Gastrocnemius medialis (tissue), 4 donors: Measurements from ENCODE around the gene SIAH2. TPM values are rescaled to one million over a fixed set of nuclear protein-coding genes. Genes with fewer than 3 reads are reported as not detected.

Experiments used
- ATAC-seq, 2 donors: fragments of 150-250 bp; one replicate each; pipeline ENCODE4 v1.9.1; 2016
- DNase-seq, 2 donors: peaks; one replicate each; pipeline ENCODE4 v3.0.0-alpha.2; 2019
- H3K27ac ChIP-seq, 4 donors: fragments of 200-600 bp; sonication (generic); 1 replicate in 1 of 4; 2 replicates in 3 of 4; pipeline ENCODE4 v1.5.1; 2016 to 2018; ENCODE audit warnings: mild to moderate bottlenecking in 2 of 4, moderate library complexity in 1 of 4
- H3K27me3 ChIP-seq, 3 donors: fragments of 200-600 bp; sonication (generic) in 2 of 3; 1 replicate in 1 of 3; 2 replicates in 2 of 3; pipeline versions ENCODE4 v1.5.1 to v1.6.0; 2016 to 2019; ENCODE audit warnings: mild to moderate bottlenecking in 1 of 3, moderate library complexity in 1 of 3
- H3K36me3 ChIP-seq, 2 donors: fragments of 200-600 bp; sonication (generic) in 1 of 2; one replicate each; pipeline ENCODE4 v1.5.1; 2017 to 2018
- H3K4me1 ChIP-seq, 2 donors: fragments of 200-600 bp; sonication (generic) in 1 of 2; one replicate each; pipeline ENCODE4 v1.5.1; 2016 to 2017; ENCODE audit warnings: mild to moderate bottlenecking in 2 of 2
- H3K4me3 ChIP-seq, 4 donors: fragments of 200-600 bp; sonication (generic) in 3 of 4; 1 replicate in 1 of 4; 2 replicates in 3 of 4; pipeline ENCODE4 v1.5.1; 2016 to 2019; ENCODE audit warnings: mild to moderate bottlenecking in 2 of 4
- H3K9me3 ChIP-seq, 3 donors: fragments of 200-600 bp; sonication (generic) in 2 of 3; 1 replicate in 1 of 3; 2 replicates in 2 of 3; pipeline ENCODE4 v1.5.1; 2016 to 2019
- POLR2A ChIP-seq, 2 donors: fragments of 450-650 bp; IDR thresholded peaks; one replicate each; pipeline ENCODE4 v1.6.1; 2017; ENCODE audit warnings: antibody characterized with exemption in 2 of 2, mild to moderate bottlenecking in 2 of 2, moderate library complexity in 2 of 2
- in situ Hi-C, 4 donors: fragments of 200-750 bp; cut with MboI; loops; one replicate each; pipeline versions ENCODE4 v1.15.0 to v1.8.0; 2017; ENCODE audit warnings: low sequenced_read_pairs in 4 of 4
- intact Hi-C: fragments of 100-400 bp; cut with DNase I; formaldehyde crosslinking; loops from one replicate; pipeline ENCODE4 v1.15.1; 2023; ENCODE audit warnings: low total_unique reads
- total RNA-seq, 4 donors: library from RNA; depleted of rRNA; stranded (reverse); fragments of >200 nt; gene quantifications; one replicate each; pipeline versions ENCODE4 v1.1.0 to v1.2.3, GENCODE V29; 2016
- TF ChIP-seq, protein P1 (sequence below), 5 experiments: fragments of 450-650 bp in 3 of 5; fragments of 200-600 bp in 2 of 5; sonication (generic) in 2 of 5; IDR thresholded peaks in 4 of 5; conservative IDR thresholded peaks in 1 of 5; 1 replicate in 4 of 5; 2 replicates in 1 of 5; pipeline ENCODE4 v1.5.1; 2016 to 2019; ENCODE audit warnings: antibody characterized with exemption in 5 of 5, mild to moderate bottlenecking in 3 of 5, moderate library complexity in 3 of 5

Gene SIAH2
- total RNA-seq, 4 donors from 2014 or later: 10.9 to 25.6 (median 20.0) TPM

DNA sequence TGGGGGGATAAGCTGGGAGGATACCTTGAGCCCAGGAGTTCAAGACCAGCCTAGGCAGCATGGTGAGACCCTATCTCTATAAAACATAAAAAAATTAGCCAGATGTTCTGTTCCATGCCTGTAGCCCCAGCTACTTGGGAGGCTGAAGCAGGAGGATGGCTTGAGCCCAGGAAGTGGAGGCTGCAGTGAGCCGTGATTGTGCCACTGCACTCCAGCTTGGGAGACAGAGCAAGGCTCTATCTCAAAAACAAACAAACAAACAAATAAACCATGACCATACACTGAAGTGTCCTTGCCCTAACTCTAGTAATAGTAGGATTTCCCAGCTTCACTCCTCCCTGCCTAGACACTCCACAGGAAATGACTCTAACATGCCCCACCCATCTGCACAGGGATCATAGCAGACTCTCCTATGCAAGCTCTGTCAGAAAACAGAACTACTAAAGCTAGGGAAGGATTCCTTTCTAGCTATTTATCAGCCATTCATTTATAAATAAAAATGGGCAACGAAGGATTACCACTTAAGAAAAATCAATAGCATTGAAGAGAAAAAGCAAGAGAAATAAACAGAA is 63.8 kb downstream of the SIAH2 start:
- Histone ChIP-seq H3K9me3 (no peaks in the 10 kb centered on the region), H3K4me3 (no peak overlapping the region), H3K4me1 (peaks cover 0 to 8% of the 10 kb centered on the region in 2 donors), H3K36me3 (no peaks in the 10 kb centered on the region), H3K27ac (no peak overlapping the region), H3K27me3 (no peaks in the 10 kb centered on the region)
- TF ChIP-seq, protein P1, sequence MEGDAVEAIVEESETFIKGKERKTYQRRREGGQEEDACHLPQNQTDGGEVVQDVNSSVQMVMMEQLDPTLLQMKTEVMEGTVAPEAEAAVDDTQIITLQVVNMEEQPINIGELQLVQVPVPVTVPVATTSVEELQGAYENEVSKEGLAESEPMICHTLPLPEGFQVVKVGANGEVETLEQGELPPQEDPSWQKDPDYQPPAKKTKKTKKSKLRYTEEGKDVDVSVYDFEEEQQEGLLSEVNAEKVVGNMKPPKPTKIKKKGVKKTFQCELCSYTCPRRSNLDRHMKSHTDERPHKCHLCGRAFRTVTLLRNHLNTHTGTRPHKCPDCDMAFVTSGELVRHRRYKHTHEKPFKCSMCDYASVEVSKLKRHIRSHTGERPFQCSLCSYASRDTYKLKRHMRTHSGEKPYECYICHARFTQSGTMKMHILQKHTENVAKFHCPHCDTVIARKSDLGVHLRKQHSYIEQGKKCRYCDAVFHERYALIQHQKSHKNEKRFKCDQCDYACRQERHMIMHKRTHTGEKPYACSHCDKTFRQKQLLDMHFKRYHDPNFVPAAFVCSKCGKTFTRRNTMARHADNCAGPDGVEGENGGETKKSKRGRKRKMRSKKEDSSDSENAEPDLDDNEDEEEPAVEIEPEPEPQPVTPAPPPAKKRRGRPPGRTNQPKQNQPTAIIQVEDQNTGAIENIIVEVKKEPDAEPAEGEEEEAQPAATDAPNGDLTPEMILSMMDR (IDR thresholded peaks at IDR 0.05 in 4 of 5, conservative IDR thresholded peaks at IDR 0.05 in 1 of 5): no peak
- no peak for TF ChIP-seq POLR2A (IDR thresholded peaks at IDR 0.05)
- in situ Hi-C loops: no loop called here
- intact Hi-C loops: no loop called here
- ATAC-seq (no peak), DNase-seq (no peak)

DNA sequence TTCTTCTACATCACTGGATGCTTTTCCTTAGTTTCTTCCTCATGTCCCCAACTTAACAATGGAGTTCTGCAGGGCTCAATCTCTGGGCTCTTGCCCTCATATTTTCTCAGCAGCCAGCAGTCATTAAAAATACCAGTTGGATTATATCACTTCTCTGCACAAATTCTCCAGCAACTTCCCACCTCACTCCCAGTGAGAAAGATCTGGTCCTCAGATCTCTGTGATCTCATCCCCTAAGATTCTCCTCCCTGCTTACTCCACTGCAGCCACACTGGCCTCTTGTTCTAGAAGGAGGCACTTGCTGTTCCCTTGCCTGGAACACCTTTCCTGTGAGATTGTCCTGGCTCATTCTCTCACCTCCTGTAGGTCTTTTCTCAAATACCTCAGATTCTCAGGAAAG is 65.3 kb downstream of the SIAH2 start:
- in situ Hi-C loops (no loop called here), intact Hi-C loops (no loop called here)
- DNase-seq (no peak), ATAC-seq (no peak)
- TF ChIP-seq, protein P1 (IDR thresholded peaks at IDR 0.05 in 4 of 5, conservative IDR thresholded peaks at IDR 0.05 in 1 of 5): no peak
- no peak for TF ChIP-seq POLR2A (IDR thresholded peaks at IDR 0.05)
- Histone ChIP-seq H3K27ac (no peak overlapping the region), H3K4me1 (no peaks in the 10 kb centered on the region), H3K36me3 (no peaks in the 10 kb centered on the region), H3K9me3 (no peaks in the 10 kb centered on the region), H3K4me3 (no peak overlapping the region), H3K27me3 (no peaks in the 10 kb centered on the region)

- in situ Hi-C loops (no loop called here), intact Hi-C loops (no loop called here)
- no peak overlapping the region for H3K27ac ChIP-seq
- H3K36me3 ChIP-seq: no peaks in the 10 kb centered on the region
- no peak for DNase-seq
- H3K4me1 ChIP-seq: no peaks in the 10 kb centered on the region
- no peaks in the 10 kb centered on the region for H3K9me3 ChIP-seq
- ATAC-seq: no peak
- TF ChIP-seq POLR2A (IDR thresholded peaks at IDR 0.05): no peak
- TF ChIP-seq, protein P1 (IDR thresholded peaks at IDR 0.05 in 4 of 5, conservative IDR thresholded peaks at IDR 0.05 in 1 of 5): no peak
- no peak overlapping the region for H3K4me3 ChIP-seq
- H3K27me3 ChIP-seq: no peaks in the 10 kb centered on the region
Observed at GRCh38 chr3:150691414-150692040, 71.4 kb downstream of the SIAH2 start.

Other genes starting within 250 kb of the SIAH2 start
- 10 to 100 TPM; 25.3 to 52.7 (median 36.3) TPM for gene SERP1, start 216.7 kb downstream of the SIAH2 start, total RNA-seq
- gene EIF2A, start 216.4 kb downstream of the SIAH2 start, total RNA-seq: 100 to 1,000 TPM; 150 to 168 (median 163) TPM
- gene SELENOT, start 159.8 kb downstream of the SIAH2 start, total RNA-seq: 10 to 100 TPM; 69.6 to 83.1 (median 76.2) TPM
- not detected for gene ERICH6, start 59.2 kb downstream of the SIAH2 start, total RNA-seq
- not detected for gene MINDY4B, start 142.3 kb upstream of the SIAH2 start, total RNA-seq
- not detected for gene CLRN1, start 209.6 kb upstream of the SIAH2 start, total RNA-seq